AG09319 (cell line): Measurements from ENCODE around the gene EFR3B.
"Not testable (repeated sequence)": the region's sequence is repeated elsewhere in the genome, so short reads cannot be mapped to it uniquely, and the experiment has no call there.

Experiments used
- DNase-seq: peaks from one replicate; pipeline ENCODE4 v3.0.0-alpha.2; 2010; ENCODE audit warnings: low read depth; ENCODE audit errors: extremely low read depth
- TF ChIP-seq, protein P1 (sequence below): IDR thresholded peaks from 2 replicates; pipeline ENCODE4 v1.5.1; 2011; ENCODE audit warnings: low read depth, mild to moderate bottlenecking, inconsistent platforms, low read length, moderate library complexity

EFR3B gene

GRCh38 chr2:25041928-25042320, at the start of gene EFR3B:
TSS of gene EFR3B (plus strand) at chr2:25042076. CDS start at chr2:25042313, 237 bp downstream.
- TF ChIP-seq, protein P1, sequence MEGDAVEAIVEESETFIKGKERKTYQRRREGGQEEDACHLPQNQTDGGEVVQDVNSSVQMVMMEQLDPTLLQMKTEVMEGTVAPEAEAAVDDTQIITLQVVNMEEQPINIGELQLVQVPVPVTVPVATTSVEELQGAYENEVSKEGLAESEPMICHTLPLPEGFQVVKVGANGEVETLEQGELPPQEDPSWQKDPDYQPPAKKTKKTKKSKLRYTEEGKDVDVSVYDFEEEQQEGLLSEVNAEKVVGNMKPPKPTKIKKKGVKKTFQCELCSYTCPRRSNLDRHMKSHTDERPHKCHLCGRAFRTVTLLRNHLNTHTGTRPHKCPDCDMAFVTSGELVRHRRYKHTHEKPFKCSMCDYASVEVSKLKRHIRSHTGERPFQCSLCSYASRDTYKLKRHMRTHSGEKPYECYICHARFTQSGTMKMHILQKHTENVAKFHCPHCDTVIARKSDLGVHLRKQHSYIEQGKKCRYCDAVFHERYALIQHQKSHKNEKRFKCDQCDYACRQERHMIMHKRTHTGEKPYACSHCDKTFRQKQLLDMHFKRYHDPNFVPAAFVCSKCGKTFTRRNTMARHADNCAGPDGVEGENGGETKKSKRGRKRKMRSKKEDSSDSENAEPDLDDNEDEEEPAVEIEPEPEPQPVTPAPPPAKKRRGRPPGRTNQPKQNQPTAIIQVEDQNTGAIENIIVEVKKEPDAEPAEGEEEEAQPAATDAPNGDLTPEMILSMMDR: no peak
- peak; percentile 74 for DNase-seq

DNA sequence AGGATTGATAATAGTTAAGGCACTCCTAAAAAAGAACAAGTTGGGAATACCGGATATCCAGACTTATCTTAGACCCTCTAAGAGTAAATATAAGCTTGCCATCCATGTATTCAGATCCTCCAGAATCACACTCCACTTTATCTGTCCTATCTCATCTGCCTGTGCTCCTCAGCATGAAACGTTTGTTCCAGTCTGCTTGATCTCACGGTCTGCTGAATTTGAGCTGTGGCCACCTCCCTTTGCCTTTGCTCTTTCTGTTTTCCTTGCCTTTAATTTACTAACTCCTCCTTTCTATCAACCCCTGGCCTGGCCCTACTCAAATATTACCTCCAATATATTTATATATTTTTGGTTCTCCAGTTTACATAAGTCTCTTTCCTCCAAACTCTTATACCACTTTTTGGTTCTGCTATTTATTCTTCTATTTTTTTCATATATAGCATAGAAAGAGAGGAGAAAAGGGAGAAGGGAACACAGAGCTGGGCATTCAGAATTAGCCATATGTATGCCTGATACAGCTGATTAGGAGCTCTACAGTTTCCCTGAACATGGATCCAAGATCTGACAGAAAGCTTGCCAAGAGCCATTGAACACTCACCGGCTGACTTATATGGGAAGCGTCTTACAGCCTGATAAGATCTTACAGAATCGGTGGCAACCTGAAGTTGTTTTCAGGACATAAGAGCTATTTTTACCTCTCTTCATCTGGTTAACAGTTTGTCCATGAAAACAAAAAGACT, 48.3 kb upstream of the EFR3B start:
- TF ChIP-seq, protein P1: no peak
- no peak for DNase-seq

DNA sequence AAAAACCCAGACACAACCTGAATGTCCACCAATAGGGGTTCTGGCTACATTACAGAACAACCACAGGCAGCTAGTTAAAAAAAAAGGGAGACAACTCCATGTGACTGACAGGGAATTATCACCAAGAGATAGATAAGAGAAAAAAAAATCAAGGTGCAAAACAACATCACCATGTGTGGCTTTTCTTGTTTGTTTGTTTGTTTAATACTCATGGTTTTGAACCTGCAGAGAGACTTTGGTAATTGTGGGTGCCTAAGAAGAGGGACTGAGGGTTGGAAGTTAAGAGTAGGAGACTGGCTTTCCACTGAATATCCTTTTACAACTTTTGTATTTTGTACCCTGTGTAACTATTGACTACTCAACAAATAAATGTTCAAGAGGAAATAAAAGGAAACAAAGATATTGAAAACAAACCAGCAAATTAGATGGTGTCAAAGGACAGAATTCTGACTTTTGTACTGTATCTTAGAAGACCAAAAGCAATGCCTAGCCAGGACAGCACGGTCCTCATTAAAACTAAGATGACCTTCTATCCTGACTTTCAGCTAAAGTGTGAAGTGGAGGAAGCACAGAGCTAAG, 47.6 kb upstream of the EFR3B start:
- TF ChIP-seq, protein P1: no peak
- no peak for DNase-seq

DNA sequence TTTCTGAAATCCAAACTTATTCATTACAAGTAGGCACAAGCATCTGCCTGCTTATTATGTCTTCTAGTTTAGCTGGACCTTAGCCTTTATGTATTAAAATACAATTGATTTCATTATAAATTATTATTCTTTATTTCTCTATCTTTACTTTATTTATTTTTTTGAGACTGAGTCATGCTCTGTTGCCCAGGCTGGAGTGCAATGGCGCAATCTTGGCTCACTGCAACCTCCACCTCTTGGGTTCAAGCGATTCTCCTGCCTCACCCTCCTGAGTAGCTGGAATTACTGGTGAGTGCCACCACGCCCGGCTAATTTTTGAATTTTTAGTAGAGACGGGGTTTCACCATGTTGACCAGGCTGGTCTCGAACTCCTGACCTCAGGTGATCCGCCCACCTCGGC, 42.8 kb upstream of the EFR3B start:
- not testable (repeated sequence) for DNase-seq

GRCh38 chr2:25000036-25000435, 41.8 kb upstream of the EFR3B start:
- TF ChIP-seq, protein P1: no peak

GRCh38 chr2:25000503-25001324, 41.2 kb upstream of the EFR3B start:
- TF ChIP-seq, protein P1: no peak
- DNase-seq: no peak

More at GRCh38 chr2:25000036-25000435, 41.8 kb upstream of the EFR3B start:
- no peak for DNase-seq

- no peak for DNase-seq
- TF ChIP-seq, protein P1: no peak
These were observed 40.6 kb upstream of the EFR3B start for GRCh38 chr2:25001325-25001637.
